Measurements from ENCODE around the gene CCDC85C. TPM values are rescaled to one million over a fixed set of nuclear protein-coding genes. Genes with fewer than 3 reads are reported as not detected.

The CCDC85C gene
- total RNA-seq, 1 experiment from 2014 or later = 35.8 TPM

DNA sequence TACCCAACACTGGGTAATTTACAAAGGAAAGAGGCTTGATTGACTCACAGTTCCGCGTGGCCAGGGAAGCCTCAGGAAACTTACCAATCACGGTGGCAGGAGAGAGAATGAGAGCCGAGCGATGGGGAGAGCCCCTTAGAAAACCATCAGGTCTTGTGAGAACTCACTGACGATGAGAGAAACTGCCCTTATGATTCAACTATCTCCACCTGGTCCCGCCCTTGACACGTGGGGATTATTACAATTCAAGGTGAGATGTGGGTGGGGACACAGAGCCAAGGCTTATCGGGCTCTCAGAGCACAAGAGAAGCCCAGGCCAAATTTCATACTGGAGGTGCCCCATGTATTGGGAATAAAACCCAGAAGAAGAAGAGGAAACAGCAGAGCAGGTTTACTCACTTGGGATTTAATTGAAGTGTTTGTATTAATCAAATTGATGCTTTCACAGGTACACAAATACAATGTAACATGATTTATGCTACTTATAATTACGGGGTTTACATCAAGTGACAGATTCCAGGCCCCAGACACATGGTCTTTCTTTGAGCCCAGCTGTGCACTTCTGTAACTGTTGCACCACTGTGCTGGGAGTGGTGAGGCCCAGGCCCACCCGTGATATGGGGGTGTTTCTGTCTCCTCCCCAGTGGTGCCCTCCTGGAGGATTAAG is 8.2 kb upstream of the CCDC85C start:
- Mint-ChIP-seq H3K36me3 (no peaks in the 10 kb centered on the region), H3K4me1 (no peaks in the 10 kb centered on the region; the same call in 1 of the 2 replicates), H3K27ac (peak overlapping the region; percentile 3; the same call in 1 of the 2 replicates), H3K9me3 (no peaks in the 10 kb centered on the region), H3K27me3 (ENCODE audit: low read depth) (peaks cover 3% of the 10 kb centered on the region), H3K4me3 (no peak overlapping the region)
- ATAC-seq (no peak), DNase-seq (ENCODE audit: low spot score) (no peak)
- ChIA-PET POLR2A (interaction anchor here (0.5 kb wide), 1 partner anchor 134 kb away, joined by 3 read pairs; no protein-coding TSS in a partner anchor), CTCF (interaction anchor here (0.6 kb wide), 1 partner anchor 196 kb away, joined by 3 read pairs; no protein-coding TSS in a partner anchor)
- TF ChIP-seq MXD4 (CRISPR knock-in tag; IDR thresholded peaks at IDR 0.05; ENCODE audit: borderline replicate concordance) (no peak), MYBL2 (CRISPR knock-in tag; IDR thresholded peaks at IDR 0.05) (no peak), FOXJ3 (CRISPR knock-in tag; IDR thresholded peaks at IDR 0.05; ENCODE audit: borderline replicate concordance) (no peak), TCF7 (CRISPR knock-in tag; IDR thresholded peaks at IDR 0.05; ENCODE audit: low read depth) (no peak), RELA (CRISPR knock-in tag; IDR thresholded peaks at IDR 0.05; ENCODE audit: borderline replicate concordance) (no peak), NFYB (CRISPR knock-in tag; conservative IDR thresholded peaks at IDR 0.05; ENCODE audit: low read depth) (no peak), JAZF1 (CRISPR knock-in tag; IDR thresholded peaks at IDR 0.05) (no peak), ZNF138 (CRISPR knock-in tag; conservative IDR thresholded peaks at IDR 0.05) (no peak), FOXP1 (CRISPR knock-in tag; IDR thresholded peaks at IDR 0.05; ENCODE audit: borderline replicate concordance) (no peak)
- TF ChIP-seq, protein P1, sequence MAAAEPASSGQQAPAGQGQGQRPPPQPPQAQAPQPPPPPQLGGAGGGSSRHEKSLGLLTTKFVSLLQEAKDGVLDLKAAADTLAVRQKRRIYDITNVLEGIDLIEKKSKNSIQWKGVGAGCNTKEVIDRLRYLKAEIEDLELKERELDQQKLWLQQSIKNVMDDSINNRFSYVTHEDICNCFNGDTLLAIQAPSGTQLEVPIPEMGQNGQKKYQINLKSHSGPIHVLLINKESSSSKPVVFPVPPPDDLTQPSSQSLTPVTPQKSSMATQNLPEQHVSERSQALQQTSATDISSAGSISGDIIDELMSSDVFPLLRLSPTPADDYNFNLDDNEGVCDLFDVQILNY (CRISPR knock-in tag; IDR thresholded peaks at IDR 0.05) = no peak
- TF ChIP-seq, protein P2, sequence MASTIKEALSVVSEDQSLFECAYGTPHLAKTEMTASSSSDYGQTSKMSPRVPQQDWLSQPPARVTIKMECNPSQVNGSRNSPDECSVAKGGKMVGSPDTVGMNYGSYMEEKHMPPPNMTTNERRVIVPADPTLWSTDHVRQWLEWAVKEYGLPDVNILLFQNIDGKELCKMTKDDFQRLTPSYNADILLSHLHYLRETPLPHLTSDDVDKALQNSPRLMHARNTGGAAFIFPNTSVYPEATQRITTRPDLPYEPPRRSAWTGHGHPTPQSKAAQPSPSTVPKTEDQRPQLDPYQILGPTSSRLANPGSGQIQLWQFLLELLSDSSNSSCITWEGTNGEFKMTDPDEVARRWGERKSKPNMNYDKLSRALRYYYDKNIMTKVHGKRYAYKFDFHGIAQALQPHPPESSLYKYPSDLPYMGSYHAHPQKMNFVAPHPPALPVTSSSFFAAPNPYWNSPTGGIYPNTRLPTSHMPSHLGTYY (CRISPR knock-in tag; IDR thresholded peaks at IDR 0.05) = no peak

DNA sequence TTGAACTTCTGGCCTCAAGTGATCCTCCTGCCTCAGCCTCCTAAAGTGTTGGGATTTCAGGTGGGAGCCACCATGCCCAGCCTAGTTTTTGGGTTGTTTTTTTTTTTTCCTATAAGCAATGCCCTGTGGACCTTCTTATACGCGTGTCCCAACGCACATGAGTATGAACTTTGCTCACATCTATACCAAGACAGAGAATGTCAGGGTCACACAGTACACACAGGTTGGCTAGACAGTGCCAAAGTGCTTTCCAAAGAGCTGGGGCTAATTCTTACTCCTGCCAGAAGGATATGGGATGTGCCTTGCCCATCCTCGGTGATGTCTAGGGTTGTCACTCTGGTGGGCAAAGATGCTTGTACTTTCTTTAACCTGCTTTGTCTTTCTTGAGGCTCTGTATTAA is 7.6 kb upstream of the CCDC85C start:
- H3K9me3 Mint-ChIP-seq = no peaks in the 10 kb centered on the region
- DNase-seq (ENCODE audit: low spot score) = no peak
- peaks cover 8% of the 10 kb centered on the region for H3K27me3 Mint-ChIP-seq (ENCODE audit: low read depth)
- CTCF ChIA-PET = interaction anchor here (0.7 kb wide), 1 partner anchor 151 kb away, joined by 3 read pairs; no protein-coding TSS in a partner anchor
- H3K36me3 Mint-ChIP-seq = no peaks in the 10 kb centered on the region
- TF ChIP-seq FOXK1 (CRISPR knock-in tag; IDR thresholded peaks at IDR 0.05) = no peak
- ATAC-seq = no peak
- H3K27ac Mint-ChIP-seq = no peak overlapping the region; the same call in 1 of the 2 replicates
- POLR2A ChIA-PET = interaction anchor here (0.5 kb wide), 1 partner anchor 134 kb away, joined by 3 read pairs; no protein-coding TSS in a partner anchor
- H3K4me3 Mint-ChIP-seq = no peak overlapping the region
- H3K4me1 Mint-ChIP-seq = no peaks in the 10 kb centered on the region; the same call in 1 of the 2 replicates

DNA sequence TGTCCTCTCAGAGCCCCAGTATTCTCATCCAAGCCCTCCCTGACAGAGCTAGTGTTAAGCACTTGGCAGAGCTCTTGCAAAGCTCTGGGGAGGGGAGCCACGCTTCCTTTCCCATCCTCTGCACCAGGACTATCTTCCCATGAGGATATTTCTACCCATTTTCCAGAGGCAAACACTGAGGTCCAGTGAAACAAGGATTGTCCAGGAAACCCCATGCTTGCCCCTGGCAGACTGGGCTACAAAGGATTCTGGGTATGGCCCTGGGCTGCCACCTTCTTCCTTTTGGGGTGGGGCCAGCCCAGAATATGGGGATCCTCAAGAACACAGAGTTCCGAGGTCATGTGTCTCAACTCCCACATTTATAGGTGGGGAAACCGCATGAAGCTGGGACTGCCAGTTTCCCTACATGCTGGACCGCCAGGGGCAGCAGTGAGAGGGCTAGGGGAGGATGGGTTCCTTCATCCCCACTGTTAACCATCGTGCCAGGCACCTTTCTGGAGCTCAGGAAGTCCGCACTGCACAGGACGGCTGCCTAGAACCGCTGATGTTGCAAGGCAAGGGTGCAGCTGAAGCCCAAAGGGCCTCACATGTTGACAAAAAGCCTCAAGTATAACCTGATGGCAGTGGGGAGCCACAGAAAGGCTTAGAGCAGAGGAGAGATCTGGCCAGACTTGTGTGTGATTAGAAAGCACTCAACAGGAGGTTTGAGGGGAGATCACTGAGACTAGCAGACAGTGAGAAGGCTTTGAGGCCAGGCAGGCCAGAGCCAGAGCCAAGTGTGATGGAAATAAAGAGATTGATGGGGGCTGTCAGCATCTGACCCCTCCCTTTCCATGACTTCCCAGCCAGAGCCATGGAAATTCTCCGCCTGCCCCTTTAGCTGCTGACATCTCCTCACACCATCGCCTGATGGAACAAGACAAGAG is 5.5 kb upstream of the CCDC85C start:
- no peak overlapping the region for H3K4me3 Mint-ChIP-seq
- ChIA-PET CTCF (no interaction called here), POLR2A (no interaction called here)
- no peaks in the 10 kb centered on the region for H3K36me3 Mint-ChIP-seq
- H3K27me3 Mint-ChIP-seq (ENCODE audit: low read depth) = peaks cover 21% of the 10 kb centered on the region
- H3K9me3 Mint-ChIP-seq = no peaks in the 10 kb centered on the region
- no peak overlapping the region for H3K27ac Mint-ChIP-seq
- H3K4me1 Mint-ChIP-seq = peaks cover 6% of the 10 kb centered on the region
- no peak for ATAC-seq
- DNase-seq (ENCODE audit: low spot score) = no peak
- TF ChIP-seq, protein P3, sequence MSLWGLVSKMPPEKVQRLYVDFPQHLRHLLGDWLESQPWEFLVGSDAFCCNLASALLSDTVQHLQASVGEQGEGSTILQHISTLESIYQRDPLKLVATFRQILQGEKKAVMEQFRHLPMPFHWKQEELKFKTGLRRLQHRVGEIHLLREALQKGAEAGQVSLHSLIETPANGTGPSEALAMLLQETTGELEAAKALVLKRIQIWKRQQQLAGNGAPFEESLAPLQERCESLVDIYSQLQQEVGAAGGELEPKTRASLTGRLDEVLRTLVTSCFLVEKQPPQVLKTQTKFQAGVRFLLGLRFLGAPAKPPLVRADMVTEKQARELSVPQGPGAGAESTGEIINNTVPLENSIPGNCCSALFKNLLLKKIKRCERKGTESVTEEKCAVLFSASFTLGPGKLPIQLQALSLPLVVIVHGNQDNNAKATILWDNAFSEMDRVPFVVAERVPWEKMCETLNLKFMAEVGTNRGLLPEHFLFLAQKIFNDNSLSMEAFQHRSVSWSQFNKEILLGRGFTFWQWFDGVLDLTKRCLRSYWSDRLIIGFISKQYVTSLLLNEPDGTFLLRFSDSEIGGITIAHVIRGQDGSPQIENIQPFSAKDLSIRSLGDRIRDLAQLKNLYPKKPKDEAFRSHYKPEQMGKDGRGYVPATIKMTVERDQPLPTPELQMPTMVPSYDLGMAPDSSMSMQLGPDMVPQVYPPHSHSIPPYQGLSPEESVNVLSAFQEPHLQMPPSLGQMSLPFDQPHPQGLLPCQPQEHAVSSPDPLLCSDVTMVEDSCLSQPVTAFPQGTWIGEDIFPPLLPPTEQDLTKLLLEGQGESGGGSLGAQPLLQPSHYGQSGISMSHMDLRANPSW (CRISPR knock-in tag; conservative IDR thresholded peaks at IDR 0.05; ENCODE audit: low read depth) = no peak
- TF ChIP-seq CREB1 (CRISPR knock-in tag; IDR thresholded peaks at IDR 0.05) (no peak), ESRRA (CRISPR knock-in tag; IDR thresholded peaks at IDR 0.05; ENCODE audit: borderline replicate concordance) (no peak), NFATC4 (CRISPR knock-in tag; IDR thresholded peaks at IDR 0.05) (no peak), MYBL2 (CRISPR knock-in tag; IDR thresholded peaks at IDR 0.05) (no peak), ZBTB21 (CRISPR knock-in tag; IDR thresholded peaks at IDR 0.05; ENCODE audit: borderline replicate concordance) (no peak), KAT7 (CRISPR knock-in tag; IDR thresholded peaks at IDR 0.05; ENCODE audit: borderline replicate concordance) (no peak), IRF2 (CRISPR knock-in tag; IDR thresholded peaks at IDR 0.05; ENCODE audit: borderline replicate concordance, low read depth) (no peak), ZNF396 (CRISPR knock-in tag; IDR thresholded peaks at IDR 0.05; ENCODE audit: borderline replicate concordance) (no peak), NFYB (CRISPR knock-in tag; conservative IDR thresholded peaks at IDR 0.05; ENCODE audit: low read depth) (no peak)
- TF ChIP-seq, protein P4, sequence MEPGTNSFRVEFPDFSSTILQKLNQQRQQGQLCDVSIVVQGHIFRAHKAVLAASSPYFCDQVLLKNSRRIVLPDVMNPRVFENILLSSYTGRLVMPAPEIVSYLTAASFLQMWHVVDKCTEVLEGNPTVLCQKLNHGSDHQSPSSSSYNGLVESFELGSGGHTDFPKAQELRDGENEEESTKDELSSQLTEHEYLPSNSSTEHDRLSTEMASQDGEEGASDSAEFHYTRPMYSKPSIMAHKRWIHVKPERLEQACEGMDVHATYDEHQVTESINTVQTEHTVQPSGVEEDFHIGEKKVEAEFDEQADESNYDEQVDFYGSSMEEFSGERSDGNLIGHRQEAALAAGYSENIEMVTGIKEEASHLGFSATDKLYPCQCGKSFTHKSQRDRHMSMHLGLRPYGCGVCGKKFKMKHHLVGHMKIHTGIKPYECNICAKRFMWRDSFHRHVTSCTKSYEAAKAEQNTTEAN (CRISPR knock-in tag; IDR thresholded peaks at IDR 0.05) = no peak
